SK-N-SH treated with all-trans-retinoic acid at 6 μM for 48 hours (cell line): ENCODE results near the gene SCYL3.

Experiments
- ATAC-seq: fragments of 200-7000 bp; cut with Tn5 transposase; 3 replicates; pipeline ENCODE4 v1.9.1; 2020; ENCODE audit warnings: mild to moderate bottlenecking, moderate library complexity
- ARNTL ChIP-seq: fragments of 450-650 bp; formaldehyde crosslinking; IDR thresholded peaks from 2 replicates; pipeline ENCODE4 v1.5.0; 2020; ENCODE audit warnings: low read depth, mild to moderate bottlenecking, moderate library complexity, borderline replicate concordance
- BACH2 ChIP-seq: fragments of 250-450 bp; sonication (Bioruptor Pico); IDR thresholded peaks from 2 replicates; pipeline ENCODE4 v1.9.0; 2021; ENCODE audit warnings: mild to moderate bottlenecking, borderline replicate concordance
- CSDC2 ChIP-seq: fragments of 250-450 bp; sonication (Bioruptor Pico); IDR thresholded peaks from 2 replicates; pipeline ENCODE4 v1.5.0; 2020; ENCODE audit warnings: mild to moderate bottlenecking, moderate library complexity
- CSRNP3 ChIP-seq: fragments of 250-450 bp; sonication (Bioruptor Pico); IDR thresholded peaks from 2 replicates; pipeline ENCODE4 v1.5.1; 2021; ENCODE audit warnings: mild to moderate bottlenecking, moderate library complexity
- GLIS3 ChIP-seq: fragments of 250-450 bp; sonication (Bioruptor Pico); IDR thresholded peaks from 2 replicates; pipeline ENCODE4 v1.5.0; 2020; ENCODE audit warnings: mild to moderate bottlenecking, moderate library complexity
- ISL1 ChIP-seq: fragments of 250-450 bp; sonication (Bioruptor Pico); IDR thresholded peaks from 2 replicates; pipeline ENCODE4 v2.1.2; 2022; ENCODE audit warnings: mild to moderate bottlenecking, moderate library complexity
- OSR1 ChIP-seq: fragments of 250-450 bp; sonication (Bioruptor Pico); IDR thresholded peaks from 2 replicates; pipeline ENCODE4 v1.8.0; 2022; ENCODE audit warnings: moderate library complexity, mild to moderate bottlenecking, inconsistent platforms
- RARB ChIP-seq: fragments of 250-450 bp; sonication (Bioruptor Pico); IDR thresholded peaks from 2 replicates; pipeline ENCODE4 v1.8.0; 2021; ENCODE audit warnings: mild to moderate bottlenecking, moderate library complexity
- SNAI2 ChIP-seq: fragments of 250-450 bp; sonication (Bioruptor Pico); IDR thresholded peaks from 2 replicates; pipeline ENCODE4 v1.5.0; 2020; ENCODE audit warnings: mild to moderate bottlenecking, moderate library complexity
- TOX ChIP-seq: fragments of 250-450 bp; sonication (Bioruptor Pico); IDR thresholded peaks from 2 replicates; pipeline ENCODE4 v1.8.0; 2021; ENCODE audit warnings: mild to moderate bottlenecking, moderate library complexity, borderline replicate concordance
- ZC3H10 ChIP-seq: fragments of 250-450 bp; sonication (Bioruptor Pico); IDR thresholded peaks from 2 replicates; pipeline ENCODE4 v1.5.1; 2021; ENCODE audit warnings: mild to moderate bottlenecking, moderate library complexity
- ZFP3 ChIP-seq: fragments of 250-450 bp; sonication (Bioruptor Pico); IDR thresholded peaks from 2 replicates; pipeline ENCODE4 v1.5.0; 2020; ENCODE audit warnings: mild to moderate bottlenecking, moderate library complexity
- ZNF565 ChIP-seq: fragments of 450-650 bp; formaldehyde crosslinking; conservative IDR thresholded peaks from 2 replicates; pipeline ENCODE4 v1.5.0; 2020; ENCODE audit warnings: low read depth, mild to moderate bottlenecking, moderate library complexity
- ZNF70 ChIP-seq: fragments of 450-650 bp; formaldehyde crosslinking; IDR thresholded peaks from 2 replicates; pipeline ENCODE4 v1.5.0; 2020; ENCODE audit warnings: mild to moderate bottlenecking, moderate library complexity
- ZNF8 ChIP-seq: fragments of 450-650 bp; formaldehyde crosslinking; IDR thresholded peaks from 2 replicates; pipeline ENCODE4 v1.5.0; 2020; ENCODE audit warnings: mild to moderate bottlenecking, moderate library complexity
- TF ChIP-seq, protein P1 (sequence below): fragments of 250-450 bp; sonication (Bioruptor Pico); IDR thresholded peaks from 2 replicates; pipeline ENCODE4 v1.8.0; 2021; ENCODE audit warnings: low read depth, mild to moderate bottlenecking, moderate library complexity, borderline replicate concordance
- TF ChIP-seq, protein P2 (sequence below): fragments of 250-450 bp; sonication (Bioruptor Pico); IDR thresholded peaks from 2 replicates; pipeline ENCODE4 v1.5.0; 2020; ENCODE audit warnings: mild to moderate bottlenecking, moderate library complexity

The SCYL3 gene

GRCh38 chr1:169925505-169926482, 32.1 kb upstream of the SCYL3 start:
- peak; percentile 83 for ATAC-seq
- no peak for TF ChIP-seq CSRNP3 (CRISPR knock-in tag)
- TF ChIP-seq TOX (CRISPR knock-in tag): 0 out of 2 replicates have a peak, but pooled peaks have one; percentile 13

- peak; percentile 34; the same call in 2 of the 3 replicates for ATAC-seq
- TF ChIP-seq OSR1 (CRISPR knock-in tag) (0 out of 2 replicates have a peak, but pooled peaks have one; percentile 7), ZNF565 (no peak)
Observed at GRCh38 chr1:169924829-169925228, 31.1 kb upstream of the SCYL3 start.

- no peak for ATAC-seq
- no peak for TF ChIP-seq ZNF70
- no peak for TF ChIP-seq RARB
- TF ChIP-seq GLIS3 (CRISPR knock-in tag): no peak
- TF ChIP-seq BACH2: no peak
- TF ChIP-seq ISL1: no peak
- TF ChIP-seq ZC3H10 (CRISPR knock-in tag): no peak
- TF ChIP-seq, protein P1, sequence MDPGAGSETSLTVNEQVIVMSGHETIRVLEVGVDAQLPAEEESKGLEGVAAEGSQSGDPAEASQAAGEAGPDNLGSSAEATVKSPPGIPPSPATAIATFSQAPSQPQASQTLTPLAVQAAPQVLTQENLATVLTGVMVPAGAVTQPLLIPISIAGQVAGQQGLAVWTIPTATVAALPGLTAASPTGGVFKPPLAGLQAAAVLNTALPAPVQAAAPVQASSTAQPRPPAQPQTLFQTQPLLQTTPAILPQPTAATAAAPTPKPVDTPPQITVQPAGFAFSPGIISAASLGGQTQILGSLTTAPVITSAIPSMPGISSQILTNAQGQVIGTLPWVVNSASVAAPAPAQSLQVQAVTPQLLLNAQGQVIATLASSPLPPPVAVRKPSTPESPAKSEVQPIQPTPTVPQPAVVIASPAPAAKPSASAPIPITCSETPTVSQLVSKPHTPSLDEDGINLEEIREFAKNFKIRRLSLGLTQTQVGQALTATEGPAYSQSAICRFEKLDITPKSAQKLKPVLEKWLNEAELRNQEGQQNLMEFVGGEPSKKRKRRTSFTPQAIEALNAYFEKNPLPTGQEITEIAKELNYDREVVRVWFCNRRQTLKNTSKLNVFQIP (CRISPR knock-in tag): no peak
- no peak for TF ChIP-seq ZNF8 (CRISPR knock-in tag)
- no peak for TF ChIP-seq SNAI2 (CRISPR knock-in tag)
- TF ChIP-seq ARNTL (CRISPR knock-in tag): no peak
- TF ChIP-seq CSRNP3 (CRISPR knock-in tag): no peak
- TF ChIP-seq, protein P2, sequence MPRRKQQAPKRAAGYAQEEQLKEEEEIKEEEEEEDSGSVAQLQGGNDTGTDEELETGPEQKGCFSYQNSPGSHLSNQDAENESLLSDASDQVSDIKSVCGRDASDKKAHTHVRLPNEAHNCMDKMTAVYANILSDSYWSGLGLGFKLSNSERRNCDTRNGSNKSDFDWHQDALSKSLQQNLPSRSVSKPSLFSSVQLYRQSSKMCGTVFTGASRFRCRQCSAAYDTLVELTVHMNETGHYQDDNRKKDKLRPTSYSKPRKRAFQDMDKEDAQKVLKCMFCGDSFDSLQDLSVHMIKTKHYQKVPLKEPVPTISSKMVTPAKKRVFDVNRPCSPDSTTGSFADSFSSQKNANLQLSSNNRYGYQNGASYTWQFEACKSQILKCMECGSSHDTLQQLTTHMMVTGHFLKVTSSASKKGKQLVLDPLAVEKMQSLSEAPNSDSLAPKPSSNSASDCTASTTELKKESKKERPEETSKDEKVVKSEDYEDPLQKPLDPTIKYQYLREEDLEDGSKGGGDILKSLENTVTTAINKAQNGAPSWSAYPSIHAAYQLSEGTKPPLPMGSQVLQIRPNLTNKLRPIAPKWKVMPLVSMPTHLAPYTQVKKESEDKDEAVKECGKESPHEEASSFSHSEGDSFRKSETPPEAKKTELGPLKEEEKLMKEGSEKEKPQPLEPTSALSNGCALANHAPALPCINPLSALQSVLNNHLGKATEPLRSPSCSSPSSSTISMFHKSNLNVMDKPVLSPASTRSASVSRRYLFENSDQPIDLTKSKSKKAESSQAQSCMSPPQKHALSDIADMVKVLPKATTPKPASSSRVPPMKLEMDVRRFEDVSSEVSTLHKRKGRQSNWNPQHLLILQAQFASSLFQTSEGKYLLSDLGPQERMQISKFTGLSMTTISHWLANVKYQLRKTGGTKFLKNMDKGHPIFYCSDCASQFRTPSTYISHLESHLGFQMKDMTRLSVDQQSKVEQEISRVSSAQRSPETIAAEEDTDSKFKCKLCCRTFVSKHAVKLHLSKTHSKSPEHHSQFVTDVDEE (CRISPR knock-in tag): no peak
Observed at GRCh38 chr1:169924063-169924462, 30.4 kb upstream of the SCYL3 start.

GRCh38 chr1:169921080-169921479, 27.4 kb upstream of the SCYL3 start:
- ATAC-seq: no peak
- TF ChIP-seq ARNTL (CRISPR knock-in tag): no peak
- TF ChIP-seq ZNF8 (CRISPR knock-in tag): no peak
- no peak for TF ChIP-seq GLIS3 (CRISPR knock-in tag)
- no peak for TF ChIP-seq OSR1 (CRISPR knock-in tag)
- no peak for TF ChIP-seq ZNF70
- no peak for TF ChIP-seq ZFP3 (CRISPR knock-in tag)
- no peak for TF ChIP-seq ZC3H10 (CRISPR knock-in tag)
- no peak for TF ChIP-seq RARB
- TF ChIP-seq CSRNP3 (CRISPR knock-in tag): no peak
- TF ChIP-seq ISL1: no peak
- TF ChIP-seq CSDC2 (CRISPR knock-in tag): no peak
- TF ChIP-seq ZNF565: no peak
- TF ChIP-seq, protein P1 (CRISPR knock-in tag): no peak
